ENCODE results near the gene PLPP1.

DNA sequence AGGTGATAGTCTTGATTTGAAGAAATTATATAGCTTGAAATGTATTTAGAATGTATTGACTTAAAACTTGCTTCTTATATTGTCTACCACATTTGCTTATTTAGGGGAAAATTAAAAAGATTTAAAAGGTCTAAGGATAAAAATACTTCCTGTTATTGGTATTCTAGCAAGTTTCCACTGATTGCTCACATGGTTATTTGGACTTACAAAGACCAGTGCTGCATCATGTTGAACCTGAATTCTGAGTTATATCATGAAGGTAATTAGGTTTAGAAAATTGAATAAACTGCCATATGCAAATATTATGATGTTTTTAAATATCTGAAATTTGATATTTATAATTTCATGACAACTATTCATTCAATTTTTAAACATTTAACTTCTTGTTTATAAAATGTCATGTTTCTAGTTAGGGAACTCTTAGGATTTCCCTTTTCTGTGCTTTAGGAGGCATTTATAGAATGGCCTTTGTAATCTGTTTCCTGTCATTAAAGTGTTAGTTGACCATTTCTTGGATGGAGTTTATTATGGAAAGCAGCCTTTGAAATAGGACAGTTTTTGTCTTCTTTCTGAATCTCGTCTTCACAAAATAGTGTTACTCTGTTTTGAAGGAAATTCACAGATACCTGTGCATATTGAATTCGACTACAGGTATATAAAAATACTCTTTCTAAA is 141.1 kb downstream of the PLPP1 start:
- TF ChIP-seq, protein P1, sequence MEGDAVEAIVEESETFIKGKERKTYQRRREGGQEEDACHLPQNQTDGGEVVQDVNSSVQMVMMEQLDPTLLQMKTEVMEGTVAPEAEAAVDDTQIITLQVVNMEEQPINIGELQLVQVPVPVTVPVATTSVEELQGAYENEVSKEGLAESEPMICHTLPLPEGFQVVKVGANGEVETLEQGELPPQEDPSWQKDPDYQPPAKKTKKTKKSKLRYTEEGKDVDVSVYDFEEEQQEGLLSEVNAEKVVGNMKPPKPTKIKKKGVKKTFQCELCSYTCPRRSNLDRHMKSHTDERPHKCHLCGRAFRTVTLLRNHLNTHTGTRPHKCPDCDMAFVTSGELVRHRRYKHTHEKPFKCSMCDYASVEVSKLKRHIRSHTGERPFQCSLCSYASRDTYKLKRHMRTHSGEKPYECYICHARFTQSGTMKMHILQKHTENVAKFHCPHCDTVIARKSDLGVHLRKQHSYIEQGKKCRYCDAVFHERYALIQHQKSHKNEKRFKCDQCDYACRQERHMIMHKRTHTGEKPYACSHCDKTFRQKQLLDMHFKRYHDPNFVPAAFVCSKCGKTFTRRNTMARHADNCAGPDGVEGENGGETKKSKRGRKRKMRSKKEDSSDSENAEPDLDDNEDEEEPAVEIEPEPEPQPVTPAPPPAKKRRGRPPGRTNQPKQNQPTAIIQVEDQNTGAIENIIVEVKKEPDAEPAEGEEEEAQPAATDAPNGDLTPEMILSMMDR (IDR thresholded peaks at IDR 0.05) = no peak
- no peak for TF ChIP-seq POLR2A (IDR thresholded peaks at IDR 0.05)
